Activated CD8-positive, alpha-beta memory T cell treated with anti-CD3 and anti-CD28 coated beads, Interleukin-2, amount 50 U/mL, for 4 hours (primary cell): Measurements from ENCODE around the gene UVSSA.
A peak's percentile ranks its signal among the peaks of the same experiment; 100 is the strongest.

Experiments
- DNase-seq: peaks from one replicate; pipeline ENCODE4 v3.0.0-alpha.2; 2020

UVSSA gene

DNA sequence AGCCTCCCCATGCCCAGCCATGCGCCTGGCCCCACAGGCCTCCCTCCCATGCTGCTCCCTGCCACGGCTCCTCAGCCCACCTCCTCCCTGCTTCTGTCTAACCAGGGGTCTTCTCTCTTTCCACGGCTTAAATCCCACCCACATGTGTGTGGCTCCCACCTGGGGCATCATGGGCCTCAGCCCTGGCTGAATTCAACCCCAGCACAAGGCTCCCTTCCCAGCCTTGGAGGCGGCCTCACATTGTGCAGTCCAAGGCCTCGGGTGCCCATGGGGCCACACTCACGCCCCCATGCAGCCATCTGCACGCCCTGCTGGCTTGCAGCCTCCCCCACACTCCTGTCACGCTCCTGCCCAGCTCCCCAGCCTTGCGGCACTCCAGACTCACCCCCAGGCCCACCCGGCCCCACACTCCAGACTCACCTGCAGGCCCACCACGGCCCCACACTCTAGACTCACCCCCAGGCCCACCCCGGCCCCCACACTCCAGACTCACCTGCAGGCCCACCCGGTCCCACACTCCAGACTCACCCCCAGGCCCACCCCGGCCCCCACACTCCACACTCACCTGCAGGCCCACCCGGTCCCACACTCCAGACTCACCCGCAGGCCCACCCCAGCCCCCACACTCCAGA is 30.4 kb upstream of the UVSSA start:
- no peak for DNase-seq

DNA sequence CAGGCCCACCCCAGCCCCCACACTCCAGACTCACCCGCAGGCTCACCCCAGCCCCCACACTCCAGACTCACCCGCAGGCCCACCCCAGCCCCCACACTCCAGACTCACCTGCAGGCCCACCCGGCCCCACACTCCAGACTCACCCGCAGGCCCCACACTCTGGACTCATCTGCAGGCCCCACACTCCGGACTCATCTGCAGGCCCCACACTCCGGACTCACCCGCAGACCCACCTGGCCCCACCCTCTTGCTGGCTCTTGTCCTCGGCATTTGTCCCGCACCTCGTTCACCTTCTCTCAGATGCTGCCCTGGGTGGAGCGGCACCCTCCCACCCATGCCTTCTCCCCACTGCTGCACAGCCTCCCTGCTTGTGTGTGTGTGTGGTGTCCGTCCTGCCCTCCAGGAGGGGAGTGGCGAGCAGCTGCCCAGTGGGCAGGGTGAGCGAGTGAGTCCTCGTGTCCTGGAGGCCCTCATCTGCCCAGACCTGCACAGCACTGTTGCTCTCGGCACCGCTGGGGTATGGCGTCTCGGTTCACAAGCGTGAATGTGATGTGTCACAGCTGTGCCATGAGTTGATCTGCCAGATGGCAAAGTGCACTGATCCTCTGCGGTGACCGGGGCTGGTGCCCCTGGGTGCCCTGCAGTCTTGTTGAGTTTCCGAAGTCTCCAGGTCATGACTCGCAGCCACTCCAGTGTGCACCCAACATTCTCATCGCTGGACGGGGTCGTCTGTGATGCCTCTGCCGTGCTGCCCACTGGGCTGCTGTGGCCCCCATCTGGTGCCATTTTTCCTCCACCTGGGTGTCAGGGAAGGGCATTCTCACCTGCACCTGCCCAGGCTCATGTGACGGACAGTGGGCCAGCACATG is 29.6 kb upstream of the UVSSA start:
- no peak for DNase-seq

DNA sequence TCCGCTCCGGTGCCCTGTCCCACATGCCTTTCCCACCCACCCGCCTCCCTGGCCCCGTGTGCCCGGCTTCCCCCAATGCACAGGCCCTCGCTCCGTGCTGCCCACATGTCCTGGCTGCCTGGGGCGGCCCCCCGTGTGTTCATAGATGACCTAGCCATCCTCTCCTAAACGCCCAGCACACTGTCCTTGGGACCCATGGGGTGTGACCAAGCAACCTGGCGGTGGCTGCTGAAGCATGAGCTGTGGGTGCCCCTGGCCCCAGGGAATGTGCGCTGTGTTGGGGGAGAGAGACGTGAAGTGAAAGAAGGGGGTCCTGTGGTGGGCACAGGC is 29.0 kb upstream of the UVSSA start:
- DNase-seq: no peak

DNA sequence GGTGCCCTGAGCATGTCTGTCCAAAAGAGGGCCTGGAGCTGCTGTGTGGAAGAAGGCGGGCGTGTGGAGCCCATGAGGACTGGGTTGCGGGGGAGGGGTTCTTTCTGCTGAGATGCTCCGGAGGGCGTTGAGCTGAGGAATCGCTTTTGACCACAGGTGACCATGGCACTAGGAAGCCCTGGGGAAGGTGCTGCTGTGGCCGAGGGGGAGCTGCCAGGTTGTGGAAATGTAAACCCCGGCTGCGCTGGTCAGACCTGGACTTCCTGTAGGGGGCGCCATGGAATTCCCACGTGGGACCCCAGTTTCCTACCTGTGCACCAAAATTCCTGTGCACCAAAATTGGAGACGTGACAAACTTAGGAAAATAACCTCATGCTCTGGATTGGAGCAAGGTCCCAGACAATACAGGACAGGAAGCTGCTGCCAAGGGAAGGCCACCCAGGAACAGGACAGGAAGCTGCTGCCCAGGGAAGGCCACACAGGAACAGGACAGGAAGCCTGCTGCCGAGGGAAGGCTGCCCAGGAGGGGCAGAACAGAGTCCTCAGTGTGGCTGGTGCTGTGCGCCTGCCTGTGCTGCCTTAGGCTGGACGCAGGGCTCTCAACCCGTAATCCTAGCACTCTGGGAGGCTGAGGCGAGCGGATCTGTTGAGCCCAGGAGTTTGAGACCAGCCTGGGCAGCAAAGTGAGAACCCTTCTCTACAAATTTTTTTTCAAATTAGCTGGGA is 28.4 kb upstream of the UVSSA start:
- peak; percentile 47 for DNase-seq

DNA sequence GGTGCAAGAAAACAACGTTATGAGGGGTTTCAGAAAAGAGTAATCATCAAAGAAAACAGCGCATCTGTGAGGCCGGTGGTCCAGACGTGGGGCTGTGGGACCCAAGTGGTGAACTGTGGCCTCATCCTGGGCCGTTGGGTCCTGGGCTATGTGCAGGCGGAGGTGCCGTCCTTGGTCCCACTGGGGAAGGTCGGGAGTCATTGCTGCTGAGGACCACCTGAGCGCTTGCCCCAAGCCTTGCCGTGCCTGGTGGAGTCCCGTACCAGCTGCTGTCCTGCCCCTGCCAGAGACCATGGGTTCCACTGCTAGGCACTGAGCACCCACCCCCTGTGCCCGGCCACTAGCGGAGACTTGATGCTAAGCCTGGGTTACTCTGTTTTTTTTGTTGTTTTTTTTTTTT is 25.5 kb upstream of the UVSSA start:
- DNase-seq: peak; percentile 11

DNA sequence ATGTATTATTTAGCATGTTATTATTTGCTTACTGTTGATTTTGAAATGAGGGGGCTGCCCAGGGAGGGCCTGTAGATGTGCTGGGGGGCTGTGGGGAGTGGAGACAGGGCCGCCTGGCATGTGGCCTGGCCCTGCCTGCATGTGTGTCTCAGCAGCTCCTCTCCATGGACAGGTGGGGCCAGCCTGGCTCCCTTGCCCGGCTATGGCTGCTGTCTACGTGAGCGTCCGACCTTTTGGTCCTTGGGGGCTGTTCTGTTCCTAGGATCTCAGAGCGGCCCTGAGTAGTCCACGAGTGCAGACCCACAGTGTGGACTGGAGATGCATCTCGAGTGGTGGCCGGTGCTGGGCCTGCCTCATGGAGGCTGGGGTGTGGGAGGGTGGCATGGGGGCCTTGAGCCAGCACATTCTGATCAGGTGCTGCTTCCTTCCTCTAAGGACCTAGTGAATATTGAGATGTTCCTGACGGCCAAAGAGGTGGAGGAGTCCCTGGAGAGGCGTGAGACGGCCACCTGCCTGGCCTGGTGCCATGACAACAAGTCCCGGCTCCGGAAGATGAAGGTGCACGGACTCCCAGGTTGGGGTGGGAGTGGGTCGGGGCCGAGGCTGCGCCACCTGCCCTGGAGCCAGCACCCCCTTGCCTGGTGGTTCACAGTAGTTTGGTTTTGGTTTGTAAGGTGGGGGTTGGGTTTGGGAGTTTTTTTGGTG is 24.9 kb upstream of the UVSSA start:
- peak; percentile 12 for DNase-seq

DNA sequence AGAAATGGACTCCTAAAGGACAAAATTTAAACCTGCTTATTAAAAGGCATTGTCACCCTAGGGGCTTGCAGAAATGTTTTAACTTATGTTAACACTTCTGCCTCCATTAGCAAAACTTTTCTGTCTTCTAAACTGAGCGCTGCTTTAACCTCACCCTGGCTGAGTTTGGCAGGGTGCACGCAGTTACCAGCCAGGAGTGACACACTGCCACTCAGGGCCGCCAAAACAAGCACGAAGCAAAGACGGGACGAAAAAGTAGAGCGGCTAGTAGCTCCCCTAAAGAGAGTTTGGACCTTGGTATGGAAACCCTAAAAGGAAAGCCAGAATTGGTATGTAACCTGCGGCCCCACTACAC is 23.8 kb upstream of the UVSSA start:
- DNase-seq: no peak

DNA sequence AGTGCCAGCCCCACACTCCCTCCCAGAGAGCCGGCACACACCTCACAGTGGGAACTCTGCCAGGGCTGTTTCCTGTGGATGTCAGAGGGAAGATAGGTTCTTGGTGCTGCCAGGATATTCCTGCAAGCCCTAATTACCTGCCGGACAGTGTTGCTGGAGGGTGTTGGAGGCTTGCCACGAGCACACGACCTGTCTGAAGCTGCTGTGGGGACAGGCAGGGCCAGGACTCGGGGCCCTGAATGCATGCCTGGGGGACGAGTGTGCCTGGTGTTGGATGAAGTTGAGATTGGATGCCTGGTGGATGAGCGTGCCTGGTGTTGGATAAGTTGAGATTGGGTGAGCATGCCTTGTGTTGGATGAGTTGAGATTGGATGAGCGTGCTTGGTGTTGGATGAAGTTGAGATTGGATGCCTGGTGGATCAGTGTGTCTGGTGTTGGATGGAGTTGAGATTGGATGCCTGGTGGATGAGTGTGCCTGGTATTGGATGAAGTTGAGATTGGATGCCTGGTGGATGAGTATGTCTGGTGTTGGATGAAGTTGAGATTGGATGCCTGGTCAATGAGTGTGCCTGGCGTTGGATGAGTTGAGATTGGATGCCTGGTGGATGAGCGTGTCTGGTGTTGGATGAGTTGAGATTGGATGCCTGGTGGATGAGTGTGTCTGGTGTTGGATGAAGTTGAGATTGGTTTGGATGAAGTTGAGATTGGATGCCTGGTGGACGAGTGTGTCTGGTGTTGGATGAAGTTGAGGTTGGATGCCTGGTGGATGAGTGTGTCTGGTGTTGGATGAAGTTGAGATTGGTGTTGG is 23.2 kb upstream of the UVSSA start:
- peak; percentile 2 for DNase-seq

DNA sequence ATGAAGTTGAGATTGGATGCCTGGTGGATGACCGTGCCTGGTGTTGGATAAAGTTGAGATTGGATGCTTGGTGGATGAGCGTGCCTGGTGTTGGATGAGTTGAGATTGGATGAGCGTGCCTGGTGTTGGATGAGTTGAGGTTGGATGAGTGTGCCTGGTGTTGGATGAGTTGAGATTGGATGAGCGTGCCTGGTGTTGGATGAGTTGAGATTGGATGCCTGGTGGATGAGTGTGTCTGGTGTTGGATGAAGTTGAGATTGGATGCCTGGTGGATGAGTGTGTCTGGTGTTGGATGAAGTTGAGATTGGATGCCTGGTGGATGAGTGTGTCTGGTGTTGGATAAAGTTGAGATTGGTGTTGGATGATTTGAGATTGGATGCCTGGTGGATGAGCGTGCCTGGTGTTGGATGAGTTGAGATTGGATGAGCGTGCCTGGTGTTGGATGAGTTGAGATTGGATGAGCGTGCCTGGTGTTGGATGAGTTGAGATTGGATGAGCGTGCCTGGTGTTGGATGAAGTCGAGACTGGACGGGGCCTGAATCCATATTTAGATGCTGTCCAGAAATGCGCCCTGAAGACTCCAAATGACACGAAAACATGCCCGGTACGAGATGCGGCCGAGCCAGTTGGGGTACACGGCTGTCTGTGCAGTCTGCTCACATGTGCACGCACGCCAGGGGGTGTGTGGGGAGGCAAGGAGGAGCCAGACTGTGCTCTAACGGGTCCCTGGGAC is 22.4 kb upstream of the UVSSA start:
- DNase-seq: peak; percentile 8

DNA sequence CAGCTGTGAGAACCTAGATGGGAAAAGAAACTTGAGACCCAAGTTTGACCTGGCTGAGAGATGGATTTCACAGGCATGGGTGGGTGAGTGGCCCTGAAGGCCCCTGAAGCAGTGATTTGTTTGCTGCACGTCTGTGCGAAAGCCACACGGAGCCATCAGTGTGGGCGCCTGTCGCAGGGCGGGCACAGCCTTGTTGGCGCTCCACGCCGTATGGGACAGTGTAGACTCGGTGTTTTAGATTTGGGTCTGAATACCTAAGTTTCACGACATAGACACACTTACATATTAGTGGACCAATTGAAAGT is 21.9 kb upstream of the UVSSA start:
- no peak for DNase-seq

DNA sequence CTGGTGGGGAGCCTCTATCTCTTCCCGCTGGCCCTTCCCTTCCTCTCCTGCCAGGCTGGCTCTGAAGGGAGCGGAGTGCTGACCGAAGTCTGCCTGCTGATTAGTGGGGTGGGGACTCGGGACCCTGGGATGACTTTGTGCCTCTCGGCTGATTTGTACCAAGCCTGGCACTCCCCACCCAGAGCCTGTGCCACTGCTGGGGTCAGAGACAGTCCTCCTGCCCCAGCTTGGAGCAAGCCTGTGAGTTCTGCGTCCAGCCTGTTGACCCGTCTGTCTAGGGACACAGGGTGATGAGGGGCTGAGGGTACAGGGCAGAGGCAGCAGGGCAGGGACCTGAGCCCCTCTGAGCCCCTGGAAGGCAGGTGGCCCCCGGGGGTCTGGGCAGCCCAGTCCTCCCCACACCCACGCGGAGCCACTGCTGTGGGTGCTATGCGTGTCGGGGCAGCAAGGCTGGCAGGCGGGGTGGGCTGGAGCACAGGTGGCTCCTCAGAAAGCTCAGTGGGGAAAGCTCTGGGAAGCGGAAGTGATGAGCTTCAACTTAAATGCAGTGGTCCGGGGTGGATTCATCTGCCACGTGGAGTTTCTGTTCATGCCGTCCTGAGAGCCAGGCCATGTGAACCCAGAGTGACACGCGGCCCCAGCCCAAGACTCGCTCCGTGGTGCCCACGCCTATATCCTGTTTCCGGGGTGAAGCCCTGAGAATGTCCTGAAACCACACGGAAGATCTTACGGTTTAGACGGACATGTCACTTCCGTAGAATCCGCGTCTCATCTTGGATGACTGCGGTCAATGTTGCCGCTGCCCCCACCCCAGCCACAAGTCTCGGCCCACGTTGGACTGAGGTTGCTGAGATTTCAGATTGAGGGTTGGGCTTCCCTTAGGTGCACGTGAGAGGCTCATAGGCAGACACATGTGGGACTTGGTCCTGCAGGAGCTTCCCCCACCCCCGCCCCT is 21.1 kb upstream of the UVSSA start:
- DNase-seq: peak; percentile 9

DNA sequence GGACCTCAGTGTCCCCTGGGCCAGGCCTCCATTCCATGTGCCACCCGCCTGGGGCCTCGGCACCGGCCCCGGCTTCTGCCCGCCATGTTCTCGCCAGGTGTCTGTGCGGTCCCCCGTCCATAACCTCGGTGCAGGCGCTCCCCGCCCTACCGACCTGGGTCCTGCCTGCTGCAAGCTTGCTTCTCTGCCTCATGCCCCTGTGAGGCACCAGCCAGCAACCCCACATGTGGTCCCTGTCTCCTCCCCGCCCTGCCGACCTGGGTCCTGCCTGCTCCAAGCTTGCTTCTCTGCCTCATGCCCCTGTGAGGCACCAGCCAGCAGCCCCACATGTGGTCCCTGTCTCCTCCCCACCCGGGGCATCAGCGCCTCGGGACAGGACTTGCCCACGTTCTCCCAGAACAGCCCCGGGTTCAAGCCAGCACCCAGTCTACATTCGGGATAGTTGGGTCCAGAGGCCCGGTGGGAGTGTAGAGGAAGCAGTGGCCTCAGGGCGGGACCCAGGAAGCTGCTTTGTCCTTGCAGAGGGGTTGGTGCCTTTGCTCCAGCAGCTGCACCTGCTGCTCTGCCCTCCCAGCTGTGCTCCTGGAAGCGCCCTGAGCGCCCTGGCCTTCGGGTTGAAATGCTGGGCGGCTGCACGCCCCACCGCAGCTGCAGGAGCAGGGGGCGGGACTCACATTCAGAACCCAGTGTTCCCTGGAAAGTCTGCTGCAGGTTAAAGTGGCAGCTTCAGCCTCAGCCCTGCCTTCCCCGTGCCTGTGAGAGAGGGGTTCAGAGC is 20.1 kb upstream of the UVSSA start:
- DNase-seq: peak; percentile 14

DNA sequence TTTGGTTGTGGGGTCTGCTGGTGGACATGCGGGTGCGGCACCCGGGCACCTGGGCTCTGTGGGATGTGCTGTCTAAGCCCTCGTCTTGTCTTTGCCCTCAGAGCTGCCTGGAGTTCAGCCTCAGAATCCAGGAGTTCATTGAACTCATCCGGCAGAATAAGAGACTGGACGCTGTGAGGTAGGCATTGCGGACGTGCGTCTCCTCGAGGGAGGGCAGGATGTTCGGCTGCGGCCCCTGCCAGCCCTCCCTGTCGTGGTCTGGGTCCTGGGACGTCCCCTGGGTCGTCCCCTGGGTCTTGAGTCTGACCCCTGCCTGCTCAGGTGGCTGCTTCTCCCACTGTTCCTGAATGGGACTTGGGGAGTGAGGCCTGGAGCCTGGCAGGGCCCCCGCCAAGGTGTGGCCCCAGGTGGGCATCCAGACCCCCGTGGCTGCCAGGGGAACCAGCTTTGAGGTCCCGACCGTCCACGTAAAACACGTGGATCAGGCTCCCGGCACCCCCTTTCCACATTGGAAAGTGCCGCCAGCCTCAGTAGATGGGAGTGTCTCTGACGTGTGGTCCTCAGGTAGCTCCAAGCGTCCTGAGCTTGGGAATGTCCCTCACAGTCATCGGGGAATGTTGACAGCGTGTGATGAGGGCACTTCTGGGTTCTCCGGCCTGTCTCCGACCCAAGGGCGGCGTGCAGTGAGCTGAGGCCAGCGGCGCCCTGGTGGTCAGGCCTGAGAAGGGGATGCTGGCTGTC is 19.3 kb upstream of the UVSSA start:
- DNase-seq: peak; percentile 14

DNA sequence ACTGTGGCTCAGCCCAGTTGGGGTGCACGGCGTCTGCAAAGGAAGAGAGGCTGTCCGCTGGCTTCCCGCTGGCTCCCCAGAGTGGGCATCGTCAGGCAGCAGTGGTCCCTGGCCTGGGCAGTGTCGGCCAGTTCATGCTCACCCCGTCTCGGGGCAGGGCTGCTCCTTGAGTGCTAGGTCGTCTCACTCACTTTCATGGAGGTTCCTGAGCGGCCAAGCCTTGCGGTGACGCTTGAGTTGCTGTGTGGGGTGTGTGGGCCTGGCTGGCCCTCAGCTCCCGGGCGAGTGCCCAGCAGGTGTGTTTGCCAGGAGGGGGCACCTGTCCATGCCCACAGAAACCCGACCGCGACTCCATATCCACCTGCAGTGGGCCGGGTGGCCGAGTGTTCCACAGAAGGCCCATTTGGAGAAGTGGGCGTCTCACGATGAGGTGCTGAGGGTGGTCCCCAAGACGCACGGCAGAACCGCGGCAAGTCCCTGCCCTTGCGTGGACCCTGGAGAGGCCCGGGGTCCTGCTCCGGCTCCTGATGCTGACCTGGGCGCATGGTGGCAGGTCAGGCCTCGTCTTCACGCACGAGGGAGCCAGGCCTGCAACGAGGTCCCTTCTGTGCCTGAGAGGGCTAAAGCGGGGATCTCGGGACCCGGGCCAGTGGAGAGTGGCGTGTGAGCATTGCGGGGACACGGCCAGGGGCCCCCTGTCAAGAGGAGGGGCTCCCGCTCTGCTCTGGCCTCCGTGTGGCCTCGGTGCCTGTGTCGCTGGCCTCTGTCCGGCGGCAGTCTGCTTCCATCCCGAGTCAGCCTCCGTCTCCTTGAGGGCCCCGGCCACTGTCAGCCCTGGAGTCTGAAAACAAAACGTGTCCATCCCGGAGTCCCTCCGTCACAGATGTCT is 18.5 kb upstream of the UVSSA start:
- DNase-seq: no peak

DNA sequence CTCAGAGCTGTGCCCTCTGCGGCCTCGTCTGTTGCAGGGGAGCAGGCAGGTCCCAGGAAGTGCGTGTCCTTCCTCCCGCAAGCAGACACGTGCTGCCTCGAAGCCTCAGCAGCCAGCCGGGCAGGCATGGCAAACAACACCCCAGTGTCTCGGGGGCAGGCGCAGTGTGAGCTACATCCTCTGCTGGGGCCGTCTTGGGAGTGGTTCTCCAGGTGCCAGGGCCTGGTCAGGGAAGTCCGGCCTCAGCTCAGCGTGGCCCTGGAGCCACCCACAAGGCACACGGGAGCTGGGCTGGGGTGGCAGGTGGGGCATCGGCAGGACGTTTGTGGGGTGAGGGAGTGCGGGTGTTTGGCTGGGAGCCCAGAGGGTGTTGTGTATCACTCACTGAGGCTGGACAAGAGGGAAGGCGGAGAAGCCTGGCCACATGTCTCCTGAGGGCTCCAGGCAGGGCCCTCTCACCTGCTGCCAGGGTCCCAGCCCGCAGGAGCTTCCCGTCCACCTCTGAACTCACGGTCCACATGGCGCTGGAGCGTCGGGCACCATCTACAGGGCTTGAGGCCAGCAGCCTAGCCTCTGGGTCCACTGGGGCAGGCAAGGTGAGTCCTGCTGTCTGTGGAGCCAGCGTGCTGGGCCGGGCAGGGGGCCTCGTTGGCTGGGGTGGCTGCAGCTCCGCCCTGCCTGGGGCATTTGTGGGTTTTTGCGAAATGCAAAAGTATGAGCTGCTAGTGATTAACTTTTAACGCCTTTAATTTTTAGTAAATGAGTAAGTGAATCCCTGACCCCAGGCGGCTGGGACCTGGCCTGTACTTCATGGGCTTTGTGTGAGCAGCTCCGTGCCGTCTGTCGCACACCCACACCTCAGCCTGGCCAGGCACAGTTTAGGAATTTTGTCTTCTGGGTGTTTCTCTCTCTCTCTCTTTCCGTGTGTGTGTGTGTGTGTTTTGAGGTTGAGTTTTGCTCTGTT is 17.3 kb upstream of the UVSSA start:
- DNase-seq: no peak

DNA sequence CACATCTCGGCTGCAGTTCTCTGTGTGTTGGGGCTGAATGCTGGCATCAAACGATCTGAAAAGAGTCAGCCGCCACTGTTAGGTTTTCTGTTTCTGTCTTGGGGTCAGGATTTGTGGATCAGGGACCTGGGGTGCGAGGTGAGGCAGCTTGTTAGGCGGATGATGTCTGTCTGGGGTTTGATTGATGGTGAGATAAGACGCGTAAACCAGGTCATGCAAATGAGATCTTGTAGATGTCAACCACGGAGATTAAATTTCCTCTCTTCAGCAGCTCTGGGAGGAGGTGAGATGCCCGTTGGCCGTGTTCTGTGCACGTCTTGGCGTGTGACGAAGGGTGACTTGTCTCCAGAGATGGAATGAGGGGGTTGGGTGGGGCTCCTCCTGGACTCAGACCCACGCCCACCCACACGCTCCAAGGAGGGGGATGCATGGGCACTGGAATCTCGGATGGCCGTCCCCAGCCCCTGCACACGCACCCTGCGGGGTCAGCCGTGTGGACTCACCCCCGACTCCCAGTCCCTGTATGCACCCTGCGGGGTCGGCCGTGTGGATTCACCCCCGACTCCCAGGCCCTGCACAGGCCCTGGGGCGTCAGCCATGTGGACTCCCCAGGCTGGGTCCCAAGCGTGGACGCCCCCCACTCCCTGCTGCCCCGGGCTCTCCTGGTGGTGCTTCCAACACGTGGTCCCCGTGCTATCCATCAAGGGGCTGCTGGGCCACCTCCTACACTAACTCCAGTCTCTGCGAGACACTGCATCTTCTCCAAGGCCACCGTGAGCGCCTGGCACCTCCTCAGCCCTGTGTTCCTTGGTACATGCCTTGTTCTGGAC is 16.0 kb upstream of the UVSSA start:
- DNase-seq: peak; percentile 61
